GM19025 (cell line): ENCODE data around the gene ZNF207.
"Not testable (repeated sequence)": the region's sequence is repeated elsewhere in the genome, so short reads cannot be mapped to it uniquely, and the experiment has no call there.

Source experiments
- ATAC-seq: cut with Tn5 transposase; IDR thresholded peaks from one replicate; pipeline ENCODE4 v1.9.1; 2021; ENCODE audit warnings: mild to moderate bottlenecking, low read depth, moderate library complexity; ENCODE audit not compliant: unreplicated experiment

Gene ZNF207

GRCh38 chr17:32349854-32350665 lies at the start of gene ZNF207:
Gene ZNF207, plus strand, starts transcription at chr17:32350157. Its CDS starts 129 bp downstream, at chr17:32350286.
- peak; percentile 80 for ATAC-seq

- ATAC-seq: no peak
Measured at GRCh38 chr17:32302037-32302436, 47.9 kb upstream of the ZNF207 start.

GRCh38 chr17:32302860-32303649 lies 46.9 kb upstream of the ZNF207 start:
- no peak for ATAC-seq

GRCh38 chr17:32303781-32304288 lies 46.1 kb upstream of the ZNF207 start:
- no peak for ATAC-seq

GRCh38 chr17:32305049-32305448 lies 44.9 kb upstream of the ZNF207 start:
- ATAC-seq: no peak

GRCh38 chr17:32307658-32308057 lies 42.3 kb upstream of the ZNF207 start:
- ATAC-seq: no peak

- no peak for ATAC-seq
Measured at GRCh38 chr17:32311028-32311536, 38.9 kb upstream of the ZNF207 start.

- no peak for ATAC-seq
Measured at GRCh38 chr17:32314636-32315035, 35.3 kb upstream of the ZNF207 start.

- no peak for ATAC-seq
Measured at GRCh38 chr17:32315171-32315570, 34.8 kb upstream of the ZNF207 start.

GRCh38 chr17:32316653-32317052 lies 33.3 kb upstream of the ZNF207 start:
- not testable (repeated sequence) for ATAC-seq

GRCh38 chr17:32317353-32317752 lies 32.6 kb upstream of the ZNF207 start:
- no peak for ATAC-seq

- no peak for ATAC-seq
Measured at GRCh38 chr17:32318071-32318470, 31.9 kb upstream of the ZNF207 start.

- ATAC-seq: peak; percentile 60
Measured at GRCh38 chr17:32319548-32319905, 30.4 kb upstream of the ZNF207 start.

GRCh38 chr17:32320080-32320479 lies 29.9 kb upstream of the ZNF207 start:
- ATAC-seq: not testable (repeated sequence)

GRCh38 chr17:32320847-32321246 lies 29.1 kb upstream of the ZNF207 start:
- ATAC-seq: no peak

- ATAC-seq: no peak
Measured at GRCh38 chr17:32323046-32323445, 26.9 kb upstream of the ZNF207 start.

- ATAC-seq: no peak
Measured at GRCh38 chr17:32323811-32324491, 26.0 kb upstream of the ZNF207 start.

- no peak for ATAC-seq
Measured at GRCh38 chr17:32327911-32328310, 22.0 kb upstream of the ZNF207 start.

- no peak for ATAC-seq
Measured at GRCh38 chr17:32330147-32330546, 19.8 kb upstream of the ZNF207 start.

- ATAC-seq: no peak
Measured at GRCh38 chr17:32331243-32332040, 18.5 kb upstream of the ZNF207 start.
